GM19023 (cell line): ENCODE results near the gene PRRC2B.
"Not testable (repeated sequence)": the region's sequence is repeated elsewhere in the genome, so short reads cannot be mapped to it uniquely, and the experiment has no call there.

Source experiments
- ATAC-seq: cut with Tn5 transposase; IDR thresholded peaks from one replicate; pipeline ENCODE4 v1.9.1; 2021; ENCODE audit warnings: mild to moderate bottlenecking, moderate library complexity; ENCODE audit not compliant: unreplicated experiment

PRRC2B gene

GRCh38 chr9:131432597-131433301 lies 38.9 kb downstream of the PRRC2B start:
- no peak for ATAC-seq

- ATAC-seq, result no peak
Observed at GRCh38 chr9:131433302-131433854, 39.5 kb downstream of the PRRC2B start.

GRCh38 chr9:131434673-131435072 lies 40.8 kb downstream of the PRRC2B start:
- ATAC-seq, result no peak

- ATAC-seq, result no peak
Observed at GRCh38 chr9:131436376-131436775, 42.5 kb downstream of the PRRC2B start.

GRCh38 chr9:131436865-131437271 lies 43.0 kb downstream of the PRRC2B start:
- no peak for ATAC-seq

GRCh38 chr9:131438190-131438589 lies 44.3 kb downstream of the PRRC2B start:
- ATAC-seq, result no peak

- no peak for ATAC-seq
Observed at GRCh38 chr9:131439224-131439623, 45.3 kb downstream of the PRRC2B start.

GRCh38 chr9:131441441-131441840 lies 47.6 kb downstream of the PRRC2B start:
- no peak for ATAC-seq

GRCh38 chr9:131442351-131442750 lies 48.5 kb downstream of the PRRC2B start:
- no peak for ATAC-seq

GRCh38 chr9:131443648-131444047 lies 49.8 kb downstream of the PRRC2B start:
- no peak for ATAC-seq

- ATAC-seq, result no peak
Observed at GRCh38 chr9:131446276-131446675, 52.4 kb downstream of the PRRC2B start.

- ATAC-seq, result no peak
Observed at GRCh38 chr9:131447148-131447547, 53.3 kb downstream of the PRRC2B start.

- no peak for ATAC-seq
Observed at GRCh38 chr9:131447600-131447999, 53.7 kb downstream of the PRRC2B start.

GRCh38 chr9:131448818-131449217 lies 54.9 kb downstream of the PRRC2B start:
- ATAC-seq, result no peak

- ATAC-seq, result no peak
Observed at GRCh38 chr9:131449276-131449675, 55.4 kb downstream of the PRRC2B start.

GRCh38 chr9:131454028-131454427 lies 60.1 kb downstream of the PRRC2B start:
- no peak for ATAC-seq

GRCh38 chr9:131455655-131456054 lies 61.8 kb downstream of the PRRC2B start:
- ATAC-seq, result not testable (repeated sequence)

GRCh38 chr9:131457746-131458145 lies 63.9 kb downstream of the PRRC2B start:
- no peak for ATAC-seq

- no peak for ATAC-seq
Observed at GRCh38 chr9:131459056-131459455, 65.2 kb downstream of the PRRC2B start.

GRCh38 chr9:131461166-131461565 lies 67.3 kb downstream of the PRRC2B start:
- ATAC-seq, result no peak

- no peak for ATAC-seq
Observed at GRCh38 chr9:131464354-131465000, 70.6 kb downstream of the PRRC2B start.

GRCh38 chr9:131465401-131465800 lies 71.5 kb downstream of the PRRC2B start:
- ATAC-seq, result no peak
